Neuronal stem cell (in vitro differentiated cells): ENCODE measurements around the gene C19orf67.
"Not testable (repeated sequence)": the region's sequence is repeated elsewhere in the genome, so short reads cannot be mapped to it uniquely, and the experiment has no call there.

Experiments
- DNase-seq: peaks from one replicate; pipeline ENCODE4 v3.0.0-alpha.2; 2013; ENCODE audit warnings: low spot score
- H2AFZ ChIP-seq: one replicate; pipeline ENCODE4 v1.6.1; 2013; ENCODE audit warnings: mild to moderate bottlenecking, low read length, inconsistent platforms
- H2AK5ac ChIP-seq: 2 replicates; pipeline ENCODE4 v1.6.1; 2013; ENCODE audit warnings: low read depth, mild to moderate bottlenecking, inconsistent platforms, low read length, moderate library complexity, mixed read lengths
- H2BK120ac ChIP-seq: 2 replicates; pipeline ENCODE4 v1.6.1; 2013; ENCODE audit warnings: low read depth, mild to moderate bottlenecking, inconsistent platforms, low read length, moderate library complexity, mixed read lengths
- H2BK12ac ChIP-seq: one replicate; pipeline ENCODE4 v1.6.1; 2013; ENCODE audit warnings: low read length, inconsistent platforms
- H2BK15ac ChIP-seq: 2 replicates; pipeline ENCODE4 v1.6.1; 2013; ENCODE audit warnings: mild to moderate bottlenecking, low read length, inconsistent platforms, mixed read lengths
- H2BK5ac ChIP-seq: one replicate; pipeline ENCODE4 v1.6.1; 2013; ENCODE audit warnings: inconsistent platforms, mild to moderate bottlenecking, low read length, moderate library complexity
- H3K14ac ChIP-seq: one replicate; pipeline ENCODE4 v1.6.1; 2013; ENCODE audit warnings: low read length, inconsistent platforms
- H3K18ac ChIP-seq: 2 replicates; pipeline ENCODE4 v1.6.1; 2013; ENCODE audit warnings: low read length, inconsistent platforms
- H3K23ac ChIP-seq: 2 replicates; pipeline ENCODE4 v1.6.1; 2013; ENCODE audit warnings: low read depth, mild to moderate bottlenecking, mixed read lengths, low read length, inconsistent platforms; ENCODE audit not compliant: poor library complexity
- H3K27ac ChIP-seq: replicated peaks from 3 replicates; pipeline ENCODE4 v1.5.1; 2013; ENCODE audit warnings: low read length, inconsistent platforms
- H3K27me3 ChIP-seq, 3 experiments: 2 replicates each; pipeline ENCODE4 v1.6.1; 2013; ENCODE audit warnings: low read length in 3 of 3, mild to moderate bottlenecking in 2 of 3, inconsistent platforms in 1 of 3, low read depth in 1 of 3, mixed read lengths in 1 of 3, moderate library complexity in 1 of 3; ENCODE audit not compliant: control insufficient read depth in 3 of 3, insufficient read depth in 3 of 3
- H3K36me3 ChIP-seq, 2 donors: replicated peaks in 1 of 2; 2 replicates each; pipeline ENCODE4 v1.6.1; 2013; ENCODE audit warnings: low read length in 2 of 2; ENCODE audit not compliant: control insufficient read depth in 2 of 2, insufficient read depth in 2 of 2
- H3K4ac ChIP-seq: 2 replicates; pipeline ENCODE4 v1.6.1; 2013; ENCODE audit warnings: inconsistent platforms, mild to moderate bottlenecking, low read length, moderate library complexity
- H3K4me1 ChIP-seq, 2 donors: 1 replicate in 1 of 2; 2 replicates in 1 of 2; pipeline ENCODE4 v1.6.1; 2013; ENCODE audit warnings: low read length in 2 of 2, low read depth in 1 of 2; ENCODE audit not compliant: control insufficient read depth in 2 of 2, insufficient read depth in 1 of 2
- H3K4me2 ChIP-seq: one replicate; pipeline ENCODE4 v1.6.1; 2013; ENCODE audit warnings: mild to moderate bottlenecking, low read length, inconsistent platforms; ENCODE audit not compliant: insufficient read depth, poor library complexity, severe bottlenecking
- H3K4me3 ChIP-seq, 2 donors: 2 replicates each; pipeline ENCODE4 v1.5.1; 2013; ENCODE audit warnings: low read length in 2 of 2, mild to moderate bottlenecking in 2 of 2, inconsistent platforms in 1 of 2, moderate library complexity in 1 of 2
- H3K79me1 ChIP-seq: one replicate; pipeline ENCODE4 v1.6.1; 2013; ENCODE audit warnings: low read depth, mild to moderate bottlenecking, inconsistent platforms, low read length, moderate library complexity
- H3K9ac ChIP-seq: one replicate; pipeline ENCODE4 v1.6.1; 2013; ENCODE audit warnings: mild to moderate bottlenecking, low read depth, low read length, inconsistent platforms; ENCODE audit not compliant: poor library complexity
- H3K9me3 ChIP-seq, 2 donors: replicated peaks in 1 of 2; 2 replicates each; pipeline versions ENCODE3 to v1.6.1; 2013; ENCODE audit warnings: low read length in 2 of 2, mild to moderate bottlenecking in 2 of 2, inconsistent platforms in 1 of 2, low read depth in 1 of 2, mixed read lengths in 1 of 2, moderate library complexity in 1 of 2; ENCODE audit not compliant: control insufficient read depth in 2 of 2, insufficient read depth in 1 of 2
- H4K8ac ChIP-seq: one replicate; pipeline ENCODE4 v1.6.1; 2013; ENCODE audit warnings: low read depth, mild to moderate bottlenecking, inconsistent platforms, low read length, moderate library complexity
- H4K91ac ChIP-seq: one replicate; pipeline ENCODE4 v1.6.1; 2013; ENCODE audit warnings: low read length, low read depth, mild to moderate bottlenecking, inconsistent platforms; ENCODE audit not compliant: poor library complexity
- WGBS, 2 donors: extraction: QIAGEN DNeasy Blood & Tissue Kit; methylation state at CpG; one replicate each; pipeline ENCODE4 v1.1.7; 2013; ENCODE audit warnings: missing lambda C conversion rate in 2 of 2, mixed read lengths in 1 of 2; ENCODE audit not compliant: insufficient read length in 2 of 2, insufficient replicate concordance in 1 of 2; ENCODE audit errors: extremely low coverage in 2 of 2; 5-methylcytosine and 5-hydroxymethylcytosine counted together

The C19orf67 gene

DNA sequence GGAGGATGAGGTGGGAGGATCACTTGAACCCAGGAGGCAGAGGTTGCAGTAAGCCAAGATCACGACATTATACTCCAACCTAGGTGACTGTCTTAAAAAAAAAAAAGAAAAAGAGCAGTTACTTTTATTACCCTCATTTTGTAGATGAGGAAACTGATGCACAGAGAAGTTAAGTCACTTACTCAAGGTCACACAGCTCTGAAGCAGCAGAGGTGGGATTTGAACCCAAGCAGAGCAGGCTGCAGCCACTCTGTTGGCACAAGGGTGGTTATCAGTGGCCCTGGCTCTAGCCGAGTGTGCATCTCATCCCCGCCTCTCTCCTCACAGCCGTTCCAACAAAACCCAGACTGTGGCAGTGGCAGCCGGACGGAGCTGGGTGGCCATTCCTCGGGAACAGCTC lies 46.4 kb downstream of the C19orf67 start:
- H3K79me1 ChIP-seq, result no peaks in the 10 kb centered on the region
- no peaks in the 10 kb centered on the region for H3K4me1 ChIP-seq
- no peaks in the 10 kb centered on the region for H3K27me3 ChIP-seq
- no peak overlapping the region for H3K23ac ChIP-seq
- no peak overlapping the region for H3K4ac ChIP-seq
- H4K8ac ChIP-seq, result no peak overlapping the region
- no peak overlapping the region for H2BK15ac ChIP-seq
- no peaks in the 10 kb centered on the region for H3K9me3 ChIP-seq
- H2AFZ ChIP-seq, result no peak overlapping the region
- H3K9ac ChIP-seq, result no peak overlapping the region
- H3K4me3 ChIP-seq, result no peak overlapping the region
- no peak overlapping the region for H2BK120ac ChIP-seq
- no peak overlapping the region for H2AK5ac ChIP-seq
- no peak overlapping the region for H4K91ac ChIP-seq
- no peak overlapping the region for H3K14ac ChIP-seq
- H2BK12ac ChIP-seq, result no peak overlapping the region
- no CpG with 5 or more reads among the region's 7 CpGs for WGBS, 2 donors
- H2BK5ac ChIP-seq, result no peak overlapping the region
- no peak overlapping the region for H3K4me2 ChIP-seq
- no peaks in the 10 kb centered on the region for H3K36me3 ChIP-seq
- no peak for DNase-seq
- no peak overlapping the region for H3K27ac ChIP-seq
- H3K18ac ChIP-seq, result no peak overlapping the region

DNA sequence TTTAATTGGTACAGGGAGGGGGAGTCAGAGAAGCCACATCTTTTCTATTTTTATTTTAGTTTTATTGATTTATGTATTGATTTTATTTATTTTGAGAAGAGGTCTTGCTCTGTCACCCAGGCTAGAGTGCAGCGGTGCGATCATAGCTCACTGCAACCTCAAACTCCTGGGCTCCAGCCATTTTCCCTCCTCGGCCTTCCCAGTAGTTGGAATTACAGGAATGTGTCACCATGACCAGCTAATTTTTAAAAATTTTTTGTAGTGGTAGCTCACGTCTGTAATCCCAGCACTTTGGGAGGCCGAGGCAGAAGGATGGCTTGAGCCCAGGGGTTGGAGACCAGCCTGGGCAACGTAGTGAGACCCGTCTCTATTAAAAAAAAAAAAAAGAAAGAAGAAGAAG lies 49.9 kb downstream of the C19orf67 start:
- Histone ChIP-seq H3K27ac (no peak overlapping the region), H2BK120ac (no peak overlapping the region), H3K4me1 (peaks cover 0 to 1% of the 10 kb centered on the region in 2 donors), H3K18ac (no peak overlapping the region), H3K4me3 (no peak overlapping the region), H4K91ac (no peak overlapping the region), H3K9ac (no peak overlapping the region), H3K4me2 (no peak overlapping the region), H3K14ac (no peak overlapping the region), H4K8ac (no peak overlapping the region), H2BK12ac (no peak overlapping the region), H3K9me3 (no peaks in the 10 kb centered on the region), H3K27me3 (peaks cover 0 to 11% (median 5%) of the 10 kb centered on the region in 3 experiments), H3K4ac (no peak overlapping the region), H3K36me3 (no peaks in the 10 kb centered on the region), H2AK5ac (no peak overlapping the region), H2BK5ac (no peak overlapping the region), H2BK15ac (no peak overlapping the region), H2AFZ (no peak overlapping the region), H3K79me1 (no peaks in the 10 kb centered on the region), H3K23ac (no peak overlapping the region)
- WGBS, 2 donors, result no CpG with 5 or more reads among the region's 7 CpGs
- DNase-seq, result no peak

GRCh38 chr19:14035159-14035558 lies 50.4 kb downstream of the C19orf67 start:
- H3K79me1 ChIP-seq, H2BK15ac ChIP-seq, H3K9ac ChIP-seq, H3K9me3 ChIP-seq, H3K4ac ChIP-seq, H3K4me2 ChIP-seq, H2BK5ac ChIP-seq, H3K36me3 ChIP-seq, H4K8ac ChIP-seq, H2AK5ac ChIP-seq, H2AFZ ChIP-seq, H4K91ac ChIP-seq, DNase-seq, H2BK120ac ChIP-seq, H3K14ac ChIP-seq, H3K27ac ChIP-seq, H2BK12ac ChIP-seq, H3K23ac ChIP-seq, H3K4me3 ChIP-seq, H3K18ac ChIP-seq, H3K4me1 ChIP-seq: not testable (repeated sequence)
- H3K27me3 ChIP-seq, result peaks cover 0 to 13% (median 10%) of the 10 kb centered on the region in 3 experiments
- no CpG with 5 or more reads among the region's 12 CpGs for WGBS, 2 donors

GRCh38 chr19:14033946-14034345 lies 51.6 kb downstream of the C19orf67 start:
- Histone ChIP-seq H4K8ac (no peak overlapping the region), H3K27ac (no peak overlapping the region), H3K14ac (no peak overlapping the region), H3K18ac (no peak overlapping the region), H2BK12ac (no peak overlapping the region), H2AK5ac (no peak overlapping the region), H2BK120ac (no peak overlapping the region), H3K9ac (no peak overlapping the region), H2BK15ac (no peak overlapping the region), H3K4me1 (peaks cover 0 to 1% of the 10 kb centered on the region in 2 donors), H3K9me3 (no peaks in the 10 kb centered on the region), H4K91ac (no peak overlapping the region), H3K4ac (no peak overlapping the region), H3K79me1 (no peaks in the 10 kb centered on the region), H3K23ac (no peak overlapping the region), H2AFZ (no peak overlapping the region), H3K36me3 (no peaks in the 10 kb centered on the region), H3K27me3 (peaks cover 0 to 13% (median 11%) of the 10 kb centered on the region in 3 experiments), H2BK5ac (no peak overlapping the region), H3K4me3 (no peak overlapping the region), H3K4me2 (no peak overlapping the region)
- no peak for DNase-seq
- no CpG with 5 or more reads among the region's 2 CpGs for WGBS, 2 donors
